HEK293 (cell line): ENCODE measurements around the gene CENPX.

Experiments used
- CTCF ChIA-PET: fragments of 350-600 bp; formaldehyde crosslinking; extraction: SDS; loops from one replicate; lab custom pipeline; 2021; ENCODE audit warnings: antibody characterized with exemption; lab: Yijun Ruan, JAX
- POLR2A ChIA-PET: fragments of 300-600 bp; formaldehyde crosslinking; extraction: SDS; loops from one replicate; lab custom pipeline; 2020; ENCODE audit warnings: antibody characterized with exemption, inconsistent platforms; lab: Yijun Ruan, JAX
- H3K27ac ChIP-seq: fragments of 200-500 bp; sonication (Bioruptor generic); 2 replicates; pipeline ENCODE4 v1.5.1; 2014; ENCODE audit warnings: low read depth, low read length, control low read depth, inconsistent platforms; ENCODE audit errors: extremely low read depth
- H3K36me3 ChIP-seq, 2 experiments: fragments of 200-500 bp in 1 of 2; sonication (Bioruptor generic) in 1 of 2; 1 replicate in 1 of 2; 2 replicates in 1 of 2; pipeline ENCODE4 v1.5.1; 2014 to 2017; ENCODE audit warnings: inconsistent platforms in 2 of 2, low read length in 2 of 2; ENCODE audit not compliant: control insufficient read depth in 2 of 2, insufficient read depth in 1 of 2
- H3K4me1 ChIP-seq: fragments of 200-500 bp; sonication (Bioruptor generic); 2 replicates; pipeline ENCODE4 v1.5.1; 2014; ENCODE audit warnings: mild to moderate bottlenecking, low read length, inconsistent platforms; ENCODE audit not compliant: control insufficient read depth, insufficient read depth
- H3K4me3 ChIP-seq: 2 replicates; pipeline ENCODE4 v1.5.1; 2011; ENCODE audit warnings: low read depth, mild to moderate bottlenecking, control low read depth, low read length, moderate library complexity
- H3K9me3 ChIP-seq: fragments of 200-500 bp; sonication (Bioruptor generic); 2 replicates; pipeline ENCODE4 v1.5.1; 2014; ENCODE audit warnings: low read depth, low read length, inconsistent platforms; ENCODE audit not compliant: control insufficient read depth, insufficient read depth
- GLIS1 ChIP-seq: fragments of 450-650 bp; formaldehyde crosslinking; IDR thresholded peaks from 2 replicates; pipeline ENCODE4 v1.5.1; 2016; ENCODE audit warnings: missing biosample characterization, missing genetic modification characterization
- KLF1 ChIP-seq: fragments of 450-650 bp; formaldehyde crosslinking; IDR thresholded peaks from 2 replicates; pipeline ENCODE4 v1.5.1; 2016; ENCODE audit warnings: missing biosample characterization, missing genetic modification characterization
- KLF7 ChIP-seq: fragments of 450-650 bp; formaldehyde crosslinking; IDR thresholded peaks from 2 replicates; pipeline ENCODE4 v1.5.1; 2016; ENCODE audit warnings: missing biosample characterization, missing genetic modification characterization, borderline replicate concordance
- KLF9 ChIP-seq: fragments of 450-650 bp; formaldehyde crosslinking; IDR thresholded peaks from 2 replicates; pipeline ENCODE4 v1.5.1; 2016; ENCODE audit warnings: missing biosample characterization, missing genetic modification characterization, low read depth
- MEIS1 ChIP-seq: sonication (generic); formaldehyde crosslinking; IDR thresholded peaks from 2 replicates; pipeline ENCODE4 v1.8.1; 2022; ENCODE audit warnings: missing genetic modification reagents, mild to moderate bottlenecking, borderline replicate concordance
- SP2 ChIP-seq: fragments of 450-650 bp; formaldehyde crosslinking; IDR thresholded peaks from 2 replicates; pipeline ENCODE4 v1.5.1; 2016; ENCODE audit warnings: missing biosample characterization, missing genetic modification characterization
- ZNF10 ChIP-seq: fragments of 450-650 bp; formaldehyde crosslinking; IDR thresholded peaks from 2 replicates; pipeline ENCODE4 v1.5.1; 2017; ENCODE audit warnings: missing biosample characterization, missing genetic modification characterization
- ZNF146 ChIP-seq: fragments of 450-650 bp; formaldehyde crosslinking; IDR thresholded peaks from 2 replicates; pipeline ENCODE4 v1.5.1; 2016; ENCODE audit warnings: missing biosample characterization, missing genetic modification characterization
- ZNF155 ChIP-seq: fragments of 450-650 bp; formaldehyde crosslinking; IDR thresholded peaks from 2 replicates; pipeline ENCODE4 v1.5.1; 2016; ENCODE audit warnings: missing biosample characterization, missing genetic modification characterization
- ZNF274 ChIP-seq, 2 experiments: fragments of 200-500 bp in 1 of 2; fragments of 450-650 bp in 1 of 2; sonication (Bioruptor generic) in 1 of 2; formaldehyde crosslinking in 1 of 2; IDR thresholded peaks; 2 replicates each; pipeline versions ENCODE4 v1.5.1 to v1.6.1; 2014 to 2016; ENCODE audit warnings: borderline replicate concordance in 1 of 2, inconsistent platforms in 1 of 2, low read length in 1 of 2, missing biosample characterization in 1 of 2, missing genetic modification characterization in 1 of 2
- ZNF391 ChIP-seq: fragments of 450-650 bp; formaldehyde crosslinking; IDR thresholded peaks from 2 replicates; pipeline ENCODE4 v1.5.1; 2016; ENCODE audit warnings: low read depth, missing biosample characterization, missing genetic modification characterization, borderline replicate concordance
- ZNF664 ChIP-seq: fragments of 450-650 bp; formaldehyde crosslinking; IDR thresholded peaks from 2 replicates; pipeline ENCODE4 v1.5.1; 2016; ENCODE audit warnings: missing biosample characterization, missing genetic modification characterization
- ZNF677 ChIP-seq: fragments of 450-650 bp; IDR thresholded peaks from 2 replicates; pipeline ENCODE4 v1.5.0; 2018; ENCODE audit warnings: missing biosample characterization, mild to moderate bottlenecking, missing genetic modification characterization, moderate library complexity
- ZNF768 ChIP-seq: fragments of 450-650 bp; formaldehyde crosslinking; IDR thresholded peaks from 2 replicates; pipeline ENCODE4 v1.5.1; 2018; ENCODE audit warnings: missing biosample characterization, mild to moderate bottlenecking, missing genetic modification characterization
- ZNF792 ChIP-seq: fragments of 450-650 bp; formaldehyde crosslinking; IDR thresholded peaks from 2 replicates; pipeline ENCODE4 v1.5.1; 2016; ENCODE audit warnings: missing biosample characterization, missing genetic modification characterization
- TF ChIP-seq, protein P1 (sequence below): fragments of 450-650 bp; formaldehyde crosslinking; IDR thresholded peaks from 2 replicates; pipeline ENCODE4 v1.5.1; 2017; ENCODE audit warnings: missing biosample characterization, missing genetic modification characterization
- TF ChIP-seq, protein P2 (sequence below): fragments of 450-650 bp; formaldehyde crosslinking; IDR thresholded peaks from 2 replicates; pipeline ENCODE4 v1.5.1; 2016; ENCODE audit warnings: missing biosample characterization, missing genetic modification characterization
- TF ChIP-seq, protein P3 (sequence below): fragments of 450-650 bp; formaldehyde crosslinking; IDR thresholded peaks from 2 replicates; pipeline ENCODE4 v1.5.1; 2017; ENCODE audit warnings: missing biosample characterization, missing genetic modification characterization

The CENPX gene

DNA sequence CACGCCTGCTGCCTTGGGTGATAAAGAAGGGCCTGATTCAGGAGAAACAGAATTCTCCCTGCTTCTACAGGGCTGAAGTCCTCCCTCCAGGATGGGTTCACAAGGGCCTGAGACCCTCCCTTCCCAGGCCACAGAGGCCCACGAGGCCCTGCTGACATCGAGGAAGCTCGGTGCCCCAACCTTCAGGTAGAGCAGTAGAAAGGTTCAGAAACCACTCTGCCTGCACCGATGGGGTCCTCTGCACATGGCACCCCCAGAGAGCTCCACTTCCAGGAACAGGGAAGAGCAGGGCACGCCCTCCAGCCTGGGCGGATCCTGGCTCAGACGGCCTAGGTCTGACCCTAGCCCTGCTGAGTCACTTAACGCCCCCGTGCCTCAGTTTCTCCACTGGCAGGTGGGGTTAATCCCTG is 773 bp downstream of the CENPX start:
- H3K9me3 ChIP-seq, result no peaks in the 10 kb centered on the region
- POLR2A ChIA-PET, result interaction anchor here (1.0 to 5.1 kb wide), 11 partner anchors 9 to 158 kb away, joined by 3 to 61 read pairs (median 6); partner anchors contain the start of genes DCXR, FASN and RAC3
- H3K27ac ChIP-seq, result peak overlapping the region; percentile 88
- peaks cover 11% of the 10 kb centered on the region for H3K4me1 ChIP-seq
- TF ChIP-seq ZNF792 (tag by site-specific recombination) (no peak), ZNF664 (tag by site-specific recombination) (no peak), KLF9 (tag by site-specific recombination) (no peak), ZNF10 (tag by site-specific recombination) (no peak), MEIS1 (CRISPR knock-in tag) (no peak), ZNF274 (IDR thresholded peaks at IDR 0.05; ENCODE audit: low read length) (no peak), ZNF274 (tag by site-specific recombination; IDR thresholded peaks at IDR 0.05; ENCODE audit: borderline replicate concordance) (no peak), SP2 (peak; percentile 50), ZNF391 (no peak), KLF1 (tag by site-specific recombination) (peak; percentile 65), ZNF677 (tag by site-specific recombination) (no peak), KLF7 (tag by site-specific recombination) (0 out of 2 replicates have a peak, but pooled peaks have one; percentile 22), ZNF155 (tag by site-specific recombination) (no peak), ZNF768 (tag by site-specific recombination) (no peak), GLIS1 (tag by site-specific recombination) (peak; percentile 31; the same call in 1 of the 2 replicates), ZNF146 (tag by site-specific recombination) (no peak)
- TF ChIP-seq, protein P1, sequence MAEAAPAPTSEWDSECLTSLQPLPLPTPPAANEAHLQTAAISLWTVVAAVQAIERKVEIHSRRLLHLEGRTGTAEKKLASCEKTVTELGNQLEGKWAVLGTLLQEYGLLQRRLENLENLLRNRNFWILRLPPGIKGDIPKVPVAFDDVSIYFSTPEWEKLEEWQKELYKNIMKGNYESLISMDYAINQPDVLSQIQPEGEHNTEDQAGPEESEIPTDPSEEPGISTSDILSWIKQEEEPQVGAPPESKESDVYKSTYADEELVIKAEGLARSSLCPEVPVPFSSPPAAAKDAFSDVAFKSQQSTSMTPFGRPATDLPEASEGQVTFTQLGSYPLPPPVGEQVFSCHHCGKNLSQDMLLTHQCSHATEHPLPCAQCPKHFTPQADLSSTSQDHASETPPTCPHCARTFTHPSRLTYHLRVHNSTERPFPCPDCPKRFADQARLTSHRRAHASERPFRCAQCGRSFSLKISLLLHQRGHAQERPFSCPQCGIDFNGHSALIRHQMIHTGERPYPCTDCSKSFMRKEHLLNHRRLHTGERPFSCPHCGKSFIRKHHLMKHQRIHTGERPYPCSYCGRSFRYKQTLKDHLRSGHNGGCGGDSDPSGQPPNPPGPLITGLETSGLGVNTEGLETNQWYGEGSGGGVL (tag by site-specific recombination), result no peak
- TF ChIP-seq, protein P2, sequence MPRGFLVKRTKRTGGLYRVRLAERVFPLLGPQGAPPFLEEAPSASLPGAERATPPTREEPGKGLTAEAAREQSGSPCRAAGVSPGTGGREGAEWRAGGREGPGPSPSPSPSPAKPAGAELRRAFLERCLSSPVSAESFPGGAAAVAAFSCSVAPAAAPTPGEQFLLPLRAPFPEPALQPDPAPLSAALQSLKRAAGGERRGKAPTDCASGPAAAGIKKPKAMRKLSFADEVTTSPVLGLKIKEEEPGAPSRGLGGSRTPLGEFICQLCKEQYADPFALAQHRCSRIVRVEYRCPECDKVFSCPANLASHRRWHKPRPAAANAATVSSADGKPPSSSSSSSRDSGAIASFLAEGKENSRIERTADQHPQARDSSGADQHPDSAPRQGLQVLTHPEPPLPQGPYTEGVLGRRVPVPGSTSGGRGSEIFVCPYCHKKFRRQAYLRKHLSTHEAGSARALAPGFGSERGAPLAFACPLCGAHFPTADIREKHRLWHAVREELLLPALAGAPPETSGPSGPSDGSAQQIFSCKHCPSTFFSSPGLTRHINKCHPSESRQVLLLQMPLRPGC, result 0 out of 2 replicates have a peak, but pooled peaks have one; percentile 4
- TF ChIP-seq, protein P3, sequence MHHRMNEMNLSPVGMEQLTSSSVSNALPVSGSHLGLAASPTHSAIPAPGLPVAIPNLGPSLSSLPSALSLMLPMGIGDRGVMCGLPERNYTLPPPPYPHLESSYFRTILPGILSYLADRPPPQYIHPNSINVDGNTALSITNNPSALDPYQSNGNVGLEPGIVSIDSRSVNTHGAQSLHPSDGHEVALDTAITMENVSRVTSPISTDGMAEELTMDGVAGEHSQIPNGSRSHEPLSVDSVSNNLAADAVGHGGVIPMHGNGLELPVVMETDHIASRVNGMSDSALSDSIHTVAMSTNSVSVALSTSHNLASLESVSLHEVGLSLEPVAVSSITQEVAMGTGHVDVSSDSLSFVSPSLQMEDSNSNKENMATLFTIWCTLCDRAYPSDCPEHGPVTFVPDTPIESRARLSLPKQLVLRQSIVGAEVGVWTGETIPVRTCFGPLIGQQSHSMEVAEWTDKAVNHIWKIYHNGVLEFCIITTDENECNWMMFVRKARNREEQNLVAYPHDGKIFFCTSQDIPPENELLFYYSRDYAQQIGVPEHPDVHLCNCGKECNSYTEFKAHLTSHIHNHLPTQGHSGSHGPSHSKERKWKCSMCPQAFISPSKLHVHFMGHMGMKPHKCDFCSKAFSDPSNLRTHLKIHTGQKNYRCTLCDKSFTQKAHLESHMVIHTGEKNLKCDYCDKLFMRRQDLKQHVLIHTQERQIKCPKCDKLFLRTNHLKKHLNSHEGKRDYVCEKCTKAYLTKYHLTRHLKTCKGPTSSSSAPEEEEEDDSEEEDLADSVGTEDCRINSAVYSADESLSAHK, result no peak
- peaks cover 0 to 42% of the 10 kb centered on the region in 2 experiments; a peak in 2 of 3 replicates for H3K36me3 ChIP-seq
- H3K4me3 ChIP-seq, result peak overlapping the region; percentile 95
- CTCF ChIA-PET, result interaction anchor here (0.6 to 7.6 kb wide), 18 partner anchors 9 to 270 kb away, joined by 3 to 105 read pairs (median 4); partner anchors contain the start of genes DCXR, NOTUM and RAC3
